Measurements from ENCODE around the gene GGT6.

Gene GGT6

GRCh38 chr17:4543557-4544026 is 16.8 kb downstream of the GGT6 start:
- H3K4me3 ChIP-seq (ENCODE audit: low read length): no peak overlapping the region
- no peak for DNase-seq (ENCODE audit: low read depth, low spot score)

- H3K4me3 ChIP-seq (ENCODE audit: low read length): no peak overlapping the region
- DNase-seq (ENCODE audit: low read depth, low spot score): no peak
Measured at GRCh38 chr17:4542726-4543191, 17.6 kb downstream of the GGT6 start.

- H3K4me3 ChIP-seq (ENCODE audit: low read length): no peak overlapping the region
- no peak for DNase-seq (ENCODE audit: low read depth, low spot score)
Measured at GRCh38 chr17:4542003-4542725, 18.2 kb downstream of the GGT6 start.

- H3K4me3 ChIP-seq (ENCODE audit: low read length): no peak overlapping the region
- no peak for DNase-seq (ENCODE audit: low read depth, low spot score)
Measured at GRCh38 chr17:4541328-4542002, 18.9 kb downstream of the GGT6 start.

- no peak overlapping the region for H3K4me3 ChIP-seq (ENCODE audit: low read length)
Measured at GRCh38 chr17:4540687-4541327, 19.6 kb downstream of the GGT6 start.

GRCh38 chr17:4540224-4540651 is 20.1 kb downstream of the GGT6 start:
- no peak for DNase-seq (ENCODE audit: low read depth, low spot score)
- H3K4me3 ChIP-seq (ENCODE audit: low read length): no peak overlapping the region

More at GRCh38 chr17:4540687-4541327, 19.6 kb downstream of the GGT6 start:
- no peak for DNase-seq (ENCODE audit: low read depth, low spot score)

GRCh38 chr17:4539576-4540223 is 20.7 kb downstream of the GGT6 start:
- no peak for DNase-seq (ENCODE audit: low read depth, low spot score)
- H3K4me3 ChIP-seq (ENCODE audit: low read length): no peak overlapping the region

GRCh38 chr17:4539025-4539424 is 21.4 kb downstream of the GGT6 start:
- DNase-seq (ENCODE audit: low read depth, low spot score): no peak
- H3K4me3 ChIP-seq (ENCODE audit: low read length): no peak overlapping the region

GRCh38 chr17:4538236-4539002 is 22.0 kb downstream of the GGT6 start:
- no peak for DNase-seq (ENCODE audit: low read depth, low spot score)
- no peak overlapping the region for H3K4me3 ChIP-seq (ENCODE audit: low read length)

GRCh38 chr17:4537451-4538235 is 22.7 kb downstream of the GGT6 start:
- no peak overlapping the region for H3K4me3 ChIP-seq (ENCODE audit: low read length)
- DNase-seq (ENCODE audit: low read depth, low spot score): no peak

- DNase-seq (ENCODE audit: low read depth, low spot score): no peak
Measured at GRCh38 chr17:4536742-4537411, 23.5 kb downstream of the GGT6 start.

GRCh38 chr17:4536259-4536741 is 24.1 kb downstream of the GGT6 start:
- no peak overlapping the region for H3K4me3 ChIP-seq (ENCODE audit: low read length)
- DNase-seq (ENCODE audit: low read depth, low spot score): no peak

More at GRCh38 chr17:4536742-4537411, 23.5 kb downstream of the GGT6 start:
- no peak overlapping the region for H3K4me3 ChIP-seq (ENCODE audit: low read length)

- DNase-seq (ENCODE audit: low read depth, low spot score): no peak
- H3K4me3 ChIP-seq (ENCODE audit: low read length): no peak overlapping the region
Measured at GRCh38 chr17:4535667-4536258, 24.6 kb downstream of the GGT6 start.

GRCh38 chr17:4534928-4535666 is 25.3 kb downstream of the GGT6 start:
- DNase-seq (ENCODE audit: low read depth, low spot score): no peak
- H3K4me3 ChIP-seq (ENCODE audit: low read length): no peak overlapping the region

GRCh38 chr17:4534515-4534914 is 25.9 kb downstream of the GGT6 start:
- no peak overlapping the region for H3K4me3 ChIP-seq (ENCODE audit: low read length)
- DNase-seq (ENCODE audit: low read depth, low spot score): no peak

Data from Jurkat, Clone E6-1 (cell line).